H9 (cell line): Measurements from ENCODE around the gene FAAP100. TPM values are rescaled to one million over a fixed set of nuclear protein-coding genes. Genes with fewer than 3 reads are reported as not detected.

Experiments
- DNase-seq: peaks from one replicate; pipeline ENCODE4 v3.0.0-alpha.2; 2017
- H2AFZ ChIP-seq: one replicate; pipeline ENCODE4 v1.6.1; 2013; ENCODE audit warnings: mild to moderate bottlenecking, low read length, control low read depth, moderate library complexity
- H2AK5ac ChIP-seq: 2 replicates; pipeline ENCODE4 v1.6.1; 2013; ENCODE audit warnings: low read length, control low read depth, mixed read lengths; ENCODE audit not compliant: insufficient read length
- H2BK120ac ChIP-seq: one replicate; pipeline ENCODE4 v1.6.1; 2013; ENCODE audit warnings: low read depth, mild to moderate bottlenecking, low read length, control low read depth, inconsistent platforms; ENCODE audit not compliant: poor library complexity, severe bottlenecking
- H2BK12ac ChIP-seq: 2 replicates; pipeline ENCODE4 v1.6.1; 2013; ENCODE audit warnings: low read length, control low read depth, mixed read lengths, low read depth; ENCODE audit not compliant: insufficient read length
- H2BK15ac ChIP-seq: 2 replicates; pipeline ENCODE4 v1.6.1; 2013; ENCODE audit warnings: low read depth, low read length, control low read depth
- H2BK20ac ChIP-seq: one replicate; pipeline ENCODE4 v1.6.1; 2013; ENCODE audit warnings: low read depth, mild to moderate bottlenecking, low read length, control low read depth, inconsistent platforms; ENCODE audit not compliant: poor library complexity, severe bottlenecking
- H2BK5ac ChIP-seq: 2 replicates; pipeline ENCODE4 v1.6.1; 2013; ENCODE audit warnings: low read length, control low read depth, mixed read lengths; ENCODE audit not compliant: insufficient read length
- H3K14ac ChIP-seq: 2 replicates; pipeline ENCODE4 v1.6.1; 2013; ENCODE audit warnings: low read length, control low read depth; ENCODE audit not compliant: insufficient read depth
- H3K18ac ChIP-seq: 2 replicates; pipeline ENCODE4 v1.6.1; 2013; ENCODE audit warnings: low read depth, mild to moderate bottlenecking, mixed read lengths, low read length, control low read depth; ENCODE audit not compliant: insufficient read length
- H3K23ac ChIP-seq: 2 replicates; pipeline ENCODE4 v1.6.1; 2013; ENCODE audit warnings: low read length, control low read depth, mixed read lengths, low read depth; ENCODE audit not compliant: insufficient read length
- H3K23me2 ChIP-seq: 2 replicates; pipeline ENCODE4 v1.6.1; 2013; ENCODE audit warnings: low read depth, mild to moderate bottlenecking, mixed read lengths, low read length, control low read depth; ENCODE audit not compliant: insufficient read length, poor library complexity, severe bottlenecking
- H3K27ac ChIP-seq: 2 replicates; pipeline ENCODE4 v1.5.1; 2013; ENCODE audit warnings: low read length, control low read depth, mixed read lengths, low read depth; ENCODE audit not compliant: insufficient read length
- H3K27me3 ChIP-seq: 2 replicates; pipeline ENCODE4 v1.6.1; 2013; ENCODE audit warnings: low read length, control low read depth, inconsistent platforms; ENCODE audit not compliant: insufficient read depth
- H3K4ac ChIP-seq: 2 replicates; pipeline ENCODE4 v1.6.1; 2013; ENCODE audit warnings: low read depth, mild to moderate bottlenecking, control low read depth, inconsistent platforms, low read length, moderate library complexity
- H3K4me1 ChIP-seq: 2 replicates; pipeline ENCODE4 v1.6.1; 2013; ENCODE audit warnings: low read length, control low read depth, inconsistent platforms; ENCODE audit not compliant: insufficient read depth
- H3K4me2 ChIP-seq: 2 replicates; pipeline ENCODE4 v1.6.1; 2013; ENCODE audit warnings: low read length, control low read depth, mixed read lengths; ENCODE audit not compliant: insufficient read length, insufficient read depth
- H3K56ac ChIP-seq: 2 replicates; pipeline ENCODE4 v1.6.1; 2013; ENCODE audit warnings: low read depth, mild to moderate bottlenecking, mixed read lengths, low read length, control low read depth; ENCODE audit not compliant: insufficient read length
- H3K79me1 ChIP-seq: 2 replicates; pipeline ENCODE4 v1.6.1; 2013; ENCODE audit warnings: low read depth, mild to moderate bottlenecking, moderate library complexity, low read length, control low read depth, inconsistent platforms; ENCODE audit not compliant: insufficient read depth, poor library complexity, severe bottlenecking
- H3K79me2 ChIP-seq: 2 replicates; pipeline ENCODE4 v1.6.1; 2013; ENCODE audit warnings: low read length, control low read depth, inconsistent platforms; ENCODE audit not compliant: insufficient read depth
- H3K9ac ChIP-seq: 2 replicates; pipeline ENCODE4 v1.6.1; 2013; ENCODE audit warnings: low read length, control low read depth, mixed read lengths; ENCODE audit not compliant: insufficient read length; ENCODE audit errors: extremely low read depth
- H3K9me3 ChIP-seq: one replicate; pipeline ENCODE4 v1.6.1; 2013; ENCODE audit warnings: low read depth, low read length, inconsistent platforms; ENCODE audit not compliant: control insufficient read depth
- H3T11ph ChIP-seq: one replicate; pipeline ENCODE4 v1.6.1; 2013; ENCODE audit warnings: mild to moderate bottlenecking, low read length, control low read depth, inconsistent platforms
- H4K20me1 ChIP-seq: one replicate; pipeline ENCODE4 v1.6.1; 2013; ENCODE audit not compliant: control insufficient read depth, insufficient read length, insufficient read depth
- H4K5ac ChIP-seq: 2 replicates; pipeline ENCODE4 v1.6.1; 2013; ENCODE audit warnings: low read depth, mild to moderate bottlenecking, mixed read lengths, low read length, control low read depth; ENCODE audit not compliant: insufficient read length
- H4K8ac ChIP-seq: replicated peaks from 2 replicates; pipeline ENCODE4 v1.6.1; 2013; ENCODE audit warnings: low read length, control low read depth, mixed read lengths, low read depth; ENCODE audit not compliant: insufficient read length
- H4K91ac ChIP-seq: 2 replicates; pipeline ENCODE4 v1.6.1; 2013; ENCODE audit warnings: low read depth, mild to moderate bottlenecking, moderate library complexity, mixed read lengths, low read length, control low read depth; ENCODE audit not compliant: insufficient read length
- H3K27ac Mint-ChIP-seq, 3 experiments: 2 replicates in 2 of 3; 3 replicates in 1 of 3; pipeline ENCODE4 v1.8.0; 2020 to 2021; ENCODE audit warnings: mixed read lengths in 3 of 3, mild to moderate bottlenecking in 1 of 3, moderate library complexity in 1 of 3
- H3K27me3 Mint-ChIP-seq: 2 replicates; pipeline ENCODE4 v1.8.0; 2021; ENCODE audit warnings: low read depth, mild to moderate bottlenecking, moderate library complexity, mixed read lengths
- H3K36me3 Mint-ChIP-seq, 3 experiments: 2 replicates in 2 of 3; 3 replicates in 1 of 3; pipeline ENCODE4 v1.8.0; 2020 to 2021; ENCODE audit warnings: low read depth in 3 of 3, mixed read lengths in 3 of 3; ENCODE audit not compliant: insufficient read depth in 1 of 3
- H3K4me1 Mint-ChIP-seq, 2 experiments: 2 replicates each; pipeline ENCODE4 v1.8.0; 2020; ENCODE audit warnings: mixed read lengths in 2 of 2
- H3K4me3 Mint-ChIP-seq, 2 experiments: 2 replicates in 1 of 2; 3 replicates in 1 of 2; pipeline ENCODE4 v1.8.0; 2020 to 2021; ENCODE audit warnings: mild to moderate bottlenecking in 2 of 2, mixed read lengths in 2 of 2, moderate library complexity in 1 of 2
- H3K9me3 Mint-ChIP-seq, 2 experiments: 2 replicates in 1 of 2; 3 replicates in 1 of 2; pipeline ENCODE4 v1.8.0; 2020; ENCODE audit warnings: mild to moderate bottlenecking in 2 of 2, mixed read lengths in 2 of 2, moderate library complexity in 1 of 2
- WGBS: extraction: QIAGEN DNeasy Blood & Tissue Kit; methylation state at CpG from one replicate; pipeline ENCODE4 v1.1.7; 2013; ENCODE audit warnings: missing lambda C conversion rate, low lambda C conversion rate, mixed read lengths; ENCODE audit not compliant: insufficient read length; ENCODE audit errors: extremely low coverage; 5-methylcytosine and 5-hydroxymethylcytosine counted together
- total RNA-seq: library from RNA; stranded (reverse); gene quantifications from 2 replicates; pipeline ENCODE4 v1.2.1, GENCODE V29; 2021
- TF ChIP-seq, protein P1 (sequence below): fragments of 200-600 bp; sonication (generic); conservative IDR thresholded peaks from 3 replicates; pipeline ENCODE4 v1.8.0; 2021; ENCODE audit warnings: antibody characterized with exemption, mild to moderate bottlenecking

The FAAP100 gene
- total RNA-seq, 1 experiment from 2014 or later = 54.0 TPM

DNA sequence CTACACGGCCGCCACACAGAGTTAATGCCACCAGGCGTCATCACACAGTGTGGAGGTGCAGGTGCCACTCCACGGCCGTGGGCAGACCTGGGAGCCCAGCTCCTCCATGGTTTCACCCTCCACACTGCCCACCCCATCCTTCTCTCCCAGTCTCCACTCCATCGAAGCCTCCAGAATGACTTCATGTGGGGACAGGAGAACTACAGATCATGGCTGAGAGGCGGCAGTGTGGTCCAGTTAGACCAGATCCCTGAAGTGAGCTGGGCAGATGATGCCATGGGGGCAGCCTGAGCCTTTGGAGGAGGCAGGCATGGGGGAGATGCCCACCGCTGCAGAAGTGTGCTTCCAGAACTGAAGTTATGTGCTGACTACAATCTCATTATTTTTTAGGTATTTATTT lies 38.0 kb upstream of the FAAP100 start:
- Mint-ChIP-seq H3K36me3 (peaks cover 49 to 82% (median 82%) of the 10 kb centered on the region in 3 experiments), H3K9me3 (no peaks in the 10 kb centered on the region), H3K27ac (no peak overlapping the region; a peak in 1 of 7 replicates), H3K27me3 (no peaks in the 10 kb centered on the region), H3K4me3 (no peak overlapping the region), H3K4me1 (no peaks in the 10 kb centered on the region)
- Histone ChIP-seq H3K23ac (no peak overlapping the region), H2BK5ac (no peak overlapping the region), H3K14ac (no peak overlapping the region; the same call in 1 of the 2 replicates), H2BK20ac (no peak overlapping the region), H3K9me3 (no peaks in the 10 kb centered on the region), H3K79me2 (no peaks in the 10 kb centered on the region), H3T11ph (no peak overlapping the region), H3K9ac (no peak overlapping the region), H4K5ac (no peak overlapping the region), H3K23me2 (no peaks in the 10 kb centered on the region), H2BK15ac (no peak overlapping the region), H2BK120ac (no peak overlapping the region), H2BK12ac (no peak overlapping the region), H3K18ac (no peak overlapping the region), H3K4me1 (no peaks in the 10 kb centered on the region), H3K56ac (no peak overlapping the region), H4K91ac (no peak overlapping the region), H3K27ac (no peak overlapping the region), H3K4ac (no peak overlapping the region), H4K8ac (no peak overlapping the region), H4K20me1 (no peaks in the 10 kb centered on the region), H3K4me2 (no peak overlapping the region), H2AFZ (no peak overlapping the region), H2AK5ac (no peak overlapping the region), H3K79me1 (no peaks in the 10 kb centered on the region), H3K27me3 (no peaks in the 10 kb centered on the region)
- no peak for DNase-seq
- TF ChIP-seq, protein P1, sequence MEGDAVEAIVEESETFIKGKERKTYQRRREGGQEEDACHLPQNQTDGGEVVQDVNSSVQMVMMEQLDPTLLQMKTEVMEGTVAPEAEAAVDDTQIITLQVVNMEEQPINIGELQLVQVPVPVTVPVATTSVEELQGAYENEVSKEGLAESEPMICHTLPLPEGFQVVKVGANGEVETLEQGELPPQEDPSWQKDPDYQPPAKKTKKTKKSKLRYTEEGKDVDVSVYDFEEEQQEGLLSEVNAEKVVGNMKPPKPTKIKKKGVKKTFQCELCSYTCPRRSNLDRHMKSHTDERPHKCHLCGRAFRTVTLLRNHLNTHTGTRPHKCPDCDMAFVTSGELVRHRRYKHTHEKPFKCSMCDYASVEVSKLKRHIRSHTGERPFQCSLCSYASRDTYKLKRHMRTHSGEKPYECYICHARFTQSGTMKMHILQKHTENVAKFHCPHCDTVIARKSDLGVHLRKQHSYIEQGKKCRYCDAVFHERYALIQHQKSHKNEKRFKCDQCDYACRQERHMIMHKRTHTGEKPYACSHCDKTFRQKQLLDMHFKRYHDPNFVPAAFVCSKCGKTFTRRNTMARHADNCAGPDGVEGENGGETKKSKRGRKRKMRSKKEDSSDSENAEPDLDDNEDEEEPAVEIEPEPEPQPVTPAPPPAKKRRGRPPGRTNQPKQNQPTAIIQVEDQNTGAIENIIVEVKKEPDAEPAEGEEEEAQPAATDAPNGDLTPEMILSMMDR = no peak
- no CpG with 5 or more reads among the region's 8 CpGs for WGBS
